Activated naive CD8-positive, alpha-beta T cell treated with anti-CD3 and anti-CD28 coated beads, Interleukin-2, amount 50 U/mL, for 16 hours (primary cell): Measurements from ENCODE around the gene FTSJ1.

Experiments used
- DNase-seq: peaks from one replicate; pipeline ENCODE4 v3.0.0-alpha.2; 2020; ENCODE audit warnings: low read depth, low spot score

Gene FTSJ1

DNA sequence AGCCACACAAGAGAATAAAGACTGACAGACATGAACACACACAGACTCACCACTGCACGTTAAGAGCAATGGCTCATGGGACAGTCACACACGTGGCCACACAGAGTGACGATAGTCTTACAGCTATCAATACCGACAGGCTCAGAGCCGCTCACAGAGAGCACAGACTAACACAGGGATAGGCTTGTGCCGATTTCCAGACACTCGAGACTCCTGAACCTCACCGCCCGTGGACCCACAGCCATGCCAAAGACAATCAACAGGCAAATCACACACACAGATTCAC is 5.2 kb upstream of the FTSJ1 start:
- no peak for DNase-seq

DNA sequence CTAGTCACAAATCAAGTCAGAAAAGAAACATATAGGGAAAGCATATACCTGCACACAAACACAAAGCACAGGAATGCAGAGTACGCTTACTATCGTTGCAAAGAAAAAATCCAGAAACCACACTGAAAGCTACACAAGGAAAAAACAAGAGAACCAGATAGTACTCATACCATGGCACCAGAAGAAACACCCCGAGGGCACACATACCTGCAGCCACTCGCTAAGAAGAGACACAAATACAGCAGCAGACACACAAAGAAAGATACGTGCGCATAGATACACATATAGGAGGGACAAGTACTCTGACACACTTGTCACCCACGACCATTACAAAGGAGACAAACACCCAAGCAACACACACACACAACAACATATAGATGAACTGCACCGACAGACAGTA is 4.5 kb upstream of the FTSJ1 start:
- DNase-seq, result no peak

DNA sequence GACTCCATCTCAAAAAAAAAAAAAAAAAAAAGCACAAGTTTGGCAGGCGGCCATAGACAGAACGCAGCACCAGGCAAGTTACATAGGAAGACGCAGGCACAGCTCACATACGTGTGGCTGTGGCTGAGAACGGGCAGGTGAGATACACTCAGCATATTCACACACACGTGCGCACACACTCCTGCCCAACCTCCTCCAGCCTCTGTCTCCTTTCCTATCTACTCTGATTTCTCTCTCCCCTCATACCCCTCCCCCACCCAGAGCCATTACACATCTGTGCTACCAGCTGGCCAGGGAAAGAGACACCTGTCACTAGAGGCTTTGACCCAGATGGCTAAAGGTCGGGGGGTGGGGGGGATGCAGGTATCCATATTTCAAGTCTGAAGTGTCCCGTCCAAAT is 3.8 kb upstream of the FTSJ1 start:
- DNase-seq, result no peak

DNA sequence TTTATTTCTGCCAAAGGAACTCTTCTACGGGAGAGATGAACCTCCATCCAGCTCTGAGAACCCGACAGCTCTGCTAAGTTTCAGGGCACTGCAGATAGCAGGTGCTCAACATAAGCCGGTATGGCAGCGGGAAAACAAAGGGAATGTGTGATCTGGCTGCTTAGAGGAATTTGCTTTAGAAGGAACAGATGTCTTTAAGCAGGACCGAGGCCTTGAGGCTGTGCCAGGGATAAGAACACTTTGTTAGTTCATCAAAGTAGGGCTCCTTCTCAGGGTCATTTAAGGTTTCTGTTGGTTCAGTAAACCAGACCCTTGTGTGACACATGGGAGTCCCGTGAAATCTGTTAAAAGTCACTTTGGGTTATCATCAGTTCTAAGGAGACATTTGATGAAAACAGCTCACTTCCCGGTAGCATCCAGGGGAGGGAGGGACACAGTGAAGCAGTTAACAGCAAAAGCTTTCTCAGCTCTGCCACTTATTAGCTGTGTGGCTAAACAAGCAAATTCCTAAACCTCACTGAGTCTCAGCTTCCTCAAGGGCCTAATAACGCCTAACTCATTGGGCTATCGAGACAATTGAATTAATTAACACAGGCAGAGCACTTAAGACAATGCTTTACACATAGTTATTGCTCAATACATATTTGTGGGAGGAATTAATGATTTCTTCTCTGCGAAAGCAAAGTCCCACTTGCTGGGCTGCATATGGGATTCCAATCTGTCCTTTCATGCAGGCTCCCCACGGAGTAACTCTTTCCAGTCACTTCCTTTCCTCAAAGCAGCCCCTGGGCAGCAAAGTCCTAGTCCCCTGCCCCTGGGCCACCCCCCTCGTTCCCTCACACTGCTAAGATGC is 2.9 kb upstream of the FTSJ1 start:
- DNase-seq, result no peak

DNA sequence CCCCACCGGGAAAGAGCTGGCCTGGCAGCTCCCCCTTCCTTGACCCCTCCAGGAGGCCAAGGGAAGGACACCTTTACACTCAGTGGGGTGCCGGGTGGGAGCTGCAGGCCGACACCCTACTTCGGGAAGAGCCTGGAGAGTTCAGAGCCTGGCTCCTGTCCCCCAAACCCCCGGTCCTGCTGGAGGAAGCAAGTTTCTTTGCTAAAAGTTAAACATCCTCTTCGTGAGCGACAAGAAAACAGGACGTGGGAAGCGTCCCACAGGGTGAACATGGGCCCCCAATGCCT is 2.4 kb upstream of the FTSJ1 start:
- DNase-seq, result no peak

DNA sequence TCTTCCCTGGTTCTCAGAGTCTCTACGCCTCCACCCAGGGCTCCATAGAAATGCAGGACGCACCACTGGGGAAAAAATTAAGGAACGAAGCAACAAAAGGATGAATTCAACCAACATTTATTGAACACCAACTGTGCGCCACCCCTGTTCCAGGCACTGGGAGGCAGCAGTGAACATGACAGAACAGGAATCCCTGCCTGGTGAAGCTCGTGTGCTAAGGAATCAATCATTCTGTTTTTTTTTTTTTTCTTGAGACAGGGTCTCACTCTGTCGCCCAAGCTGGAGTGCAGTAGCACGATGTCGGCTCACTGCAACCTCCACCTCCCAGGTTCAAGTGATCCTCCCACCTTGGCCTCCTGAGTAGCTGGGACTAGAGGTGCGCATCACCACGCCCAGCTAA is 1.9 kb upstream of the FTSJ1 start:
- no peak for DNase-seq

DNA sequence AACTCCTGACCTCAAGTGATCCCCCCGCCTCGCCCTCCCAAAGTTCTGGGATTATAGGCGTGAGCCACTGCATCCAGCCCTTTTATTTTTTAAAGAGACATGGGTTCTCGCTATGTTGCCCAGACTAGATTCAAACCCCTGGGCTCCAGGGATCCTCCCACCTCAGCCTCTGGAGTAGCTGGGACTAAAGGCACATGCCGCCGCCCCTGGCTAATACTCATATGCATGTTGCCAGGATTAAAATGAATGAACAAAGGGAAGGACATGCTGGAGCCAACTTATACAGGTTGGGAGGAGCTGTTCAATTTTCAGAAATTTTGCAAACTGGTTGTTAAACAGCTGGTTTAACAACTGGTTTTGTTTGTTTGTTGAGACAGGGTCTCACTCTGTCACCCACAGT is 1.4 kb upstream of the FTSJ1 start:
- no peak for DNase-seq

DNA sequence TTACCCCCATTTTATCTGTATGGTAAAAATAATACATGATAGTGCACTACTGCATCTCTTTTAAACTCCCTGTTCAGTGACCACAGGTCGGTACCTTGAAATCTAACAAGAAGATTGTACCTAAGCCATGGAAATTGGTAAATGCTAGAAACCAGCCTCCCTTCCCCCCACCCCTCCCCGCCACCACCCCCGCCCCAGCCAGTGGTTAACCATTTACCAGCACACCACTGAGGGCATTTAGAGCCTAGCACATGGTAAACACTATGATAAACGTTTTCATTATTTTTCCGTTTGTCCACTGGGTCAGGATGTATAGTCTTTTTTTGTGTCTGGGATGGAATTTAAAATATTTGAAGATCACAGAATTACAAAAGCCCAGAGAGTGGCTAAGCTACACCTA is 703 bp upstream of the FTSJ1 start:
- DNase-seq, result no peak

DNA sequence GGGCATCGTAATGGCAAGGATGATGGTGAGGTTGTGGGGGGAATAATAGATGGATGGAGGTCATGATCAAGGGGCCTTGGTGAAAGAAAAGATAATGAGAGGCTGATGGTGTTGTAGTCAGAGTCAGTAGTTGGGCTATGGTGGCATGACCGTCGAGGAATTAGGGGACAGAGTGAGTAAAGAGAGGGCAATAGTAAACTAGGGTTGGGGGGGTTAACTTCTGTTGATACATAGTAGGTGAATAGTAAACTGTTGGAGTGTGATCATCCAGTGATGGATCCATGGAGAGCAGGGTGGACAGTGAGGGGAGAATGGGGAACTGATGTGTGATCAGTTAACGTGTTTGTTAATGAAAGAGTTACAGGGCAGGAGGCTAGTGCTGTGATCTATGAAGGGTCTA is 920 bp downstream of the FTSJ1 start:
- no peak for DNase-seq

DNA sequence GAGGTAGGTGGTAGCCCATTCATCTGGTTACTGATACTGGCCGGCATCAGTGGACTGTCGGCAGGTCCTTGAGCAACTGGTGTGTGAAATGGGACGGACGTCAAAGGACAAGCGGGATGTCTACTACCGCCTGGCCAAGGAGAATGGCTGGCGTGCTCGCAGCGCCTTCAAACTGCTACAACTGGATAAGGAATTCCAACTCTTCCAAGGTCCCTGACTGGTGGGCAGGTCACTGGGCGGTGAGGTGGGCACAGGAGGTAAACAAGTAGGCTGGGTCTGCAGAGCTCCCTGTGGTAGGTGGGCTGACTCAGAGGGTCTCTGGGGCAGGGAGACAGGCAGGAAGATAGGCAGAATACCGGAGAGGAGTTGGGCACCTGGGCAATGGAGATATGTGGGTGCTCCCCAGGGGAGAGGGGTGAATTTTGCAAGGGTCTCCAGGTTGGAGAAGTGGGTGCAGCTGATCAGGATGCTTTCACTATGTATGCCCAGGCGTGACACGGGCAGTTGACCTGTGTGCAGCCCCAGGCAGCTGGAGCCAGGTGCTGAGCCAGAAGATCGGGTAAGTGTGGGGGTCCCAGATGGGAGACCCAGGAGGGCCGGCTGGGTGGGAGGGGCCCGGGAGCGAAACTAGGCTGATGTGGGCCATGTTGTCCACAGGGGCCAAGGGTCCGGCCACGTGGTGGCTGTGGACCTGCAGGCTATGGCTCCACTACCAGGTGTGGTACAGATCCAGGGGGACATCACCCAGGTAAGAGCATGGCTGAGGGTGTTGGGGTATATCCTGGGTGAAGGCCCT is 2.2 kb downstream of the FTSJ1 start:
- DNase-seq, result no peak

DNA sequence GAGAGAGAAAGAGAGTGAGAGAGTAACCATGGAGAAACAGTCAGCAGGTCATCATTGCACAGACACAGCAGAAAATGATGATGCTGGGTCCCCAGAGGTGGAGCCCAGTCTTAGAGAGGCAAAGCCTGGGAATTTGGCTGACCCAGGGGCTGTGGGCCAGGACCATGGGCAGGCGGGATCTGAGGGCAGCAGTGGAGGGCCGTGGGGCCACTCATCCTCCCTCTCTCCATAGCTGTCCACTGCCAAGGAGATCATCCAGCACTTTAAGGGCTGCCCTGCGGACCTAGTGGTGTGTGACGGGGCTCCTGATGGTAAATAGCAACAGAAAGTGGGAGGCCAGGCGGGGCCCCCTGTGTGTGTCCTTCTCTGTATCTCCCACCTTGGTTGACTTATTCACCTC is 2.8 kb downstream of the FTSJ1 start:
- no peak for DNase-seq

DNA sequence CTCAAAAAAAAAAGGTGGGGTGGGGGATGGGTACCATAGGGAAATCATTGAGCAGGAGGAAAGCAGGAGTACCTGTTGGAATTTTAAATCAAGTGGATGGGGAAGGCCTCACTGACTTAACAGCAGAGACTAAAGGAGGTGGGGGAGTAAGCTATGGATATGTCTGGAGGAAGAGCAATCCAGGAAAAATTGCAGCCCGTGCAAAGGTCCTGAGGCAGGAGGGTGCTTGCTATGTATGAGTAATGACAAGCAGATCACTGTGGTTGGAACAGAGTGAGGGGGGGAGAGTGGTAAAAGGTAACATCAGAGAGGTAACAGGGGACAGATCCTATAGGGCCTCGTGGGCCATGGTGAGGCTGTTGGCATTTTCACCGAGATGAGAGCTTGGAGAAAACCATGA is 4.1 kb downstream of the FTSJ1 start:
- no peak for DNase-seq

DNA sequence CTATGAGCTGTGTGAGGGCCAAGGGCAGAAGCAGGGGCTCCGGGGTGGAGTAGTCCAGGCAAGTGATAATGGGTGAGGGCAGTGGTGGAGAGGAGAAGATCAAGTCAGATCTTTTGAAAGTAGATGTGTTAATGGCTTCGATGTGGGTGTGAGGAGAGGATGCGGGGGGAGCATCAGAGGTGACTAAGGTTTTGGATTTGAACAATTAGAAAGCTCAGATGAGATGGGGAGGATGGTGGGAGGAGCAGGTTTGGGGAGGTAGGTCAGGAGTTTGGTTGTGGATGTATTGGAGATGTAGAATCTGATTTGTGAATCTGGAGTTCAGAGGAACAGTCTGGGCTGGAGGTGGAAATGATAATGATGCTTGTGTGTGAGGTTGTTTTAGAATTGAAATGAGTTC is 4.6 kb downstream of the FTSJ1 start:
- DNase-seq, result no peak

DNA sequence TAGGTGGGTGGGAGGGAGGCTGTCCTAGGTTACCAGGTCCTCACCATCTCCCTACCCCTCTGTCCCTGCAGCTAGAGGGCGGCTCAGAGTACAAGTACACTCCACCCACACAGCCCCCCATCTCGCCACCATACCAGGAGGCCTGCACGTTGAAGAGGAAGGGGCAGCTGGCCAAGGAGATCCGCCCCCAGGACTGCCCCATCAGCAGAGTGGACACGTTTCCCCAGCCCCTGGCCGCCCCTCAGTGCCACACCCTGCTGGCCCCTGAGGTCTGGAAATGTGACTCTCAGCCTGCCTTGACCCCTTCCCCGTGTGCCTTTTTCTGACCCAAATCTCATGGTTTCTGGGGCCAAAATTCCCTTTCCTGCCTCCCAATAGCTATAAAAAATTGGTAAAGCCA is 6.5 kb downstream of the FTSJ1 start:
- no peak for DNase-seq

DNA sequence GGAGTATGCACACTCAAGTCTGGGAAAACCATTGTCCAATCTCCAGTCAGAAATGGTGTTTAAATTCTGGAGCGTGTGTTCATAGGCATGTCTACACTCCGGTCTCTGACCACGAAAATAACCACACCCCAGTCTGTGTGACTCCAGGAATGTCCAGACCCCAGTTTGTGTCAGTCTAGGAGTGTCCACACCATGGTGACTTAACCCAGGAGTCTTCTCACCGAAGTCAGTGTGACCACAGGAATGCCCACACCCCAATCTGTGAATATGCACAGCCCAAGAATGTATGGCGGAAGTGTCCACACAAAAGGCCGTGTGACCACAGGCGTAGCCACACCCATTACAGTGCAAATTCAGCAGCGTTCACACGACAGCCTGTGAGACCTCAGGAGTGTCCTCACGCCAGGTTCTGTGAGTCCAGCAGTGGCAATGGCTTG is 11.4 kb downstream of the FTSJ1 start:
- no peak for DNase-seq

DNA sequence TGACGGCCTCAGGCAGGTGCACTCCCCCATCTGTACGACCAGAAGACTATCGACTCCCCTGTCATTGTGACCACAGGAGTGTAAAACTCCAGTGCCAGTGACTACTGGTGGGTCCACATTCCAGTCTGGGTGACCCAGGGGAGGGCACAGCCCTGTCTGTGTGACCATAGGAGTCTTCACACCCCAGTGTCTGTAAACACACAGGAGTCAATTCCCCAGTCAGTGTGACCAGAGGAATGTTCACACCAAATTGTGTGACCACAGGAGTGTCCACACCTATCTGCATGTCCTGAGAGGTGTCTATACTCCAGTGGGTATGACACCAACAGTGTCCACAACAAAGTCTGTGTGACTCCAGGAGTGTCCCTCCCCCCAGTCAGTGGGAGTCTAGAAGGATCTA is 12.0 kb downstream of the FTSJ1 start:
- no peak for DNase-seq

DNA sequence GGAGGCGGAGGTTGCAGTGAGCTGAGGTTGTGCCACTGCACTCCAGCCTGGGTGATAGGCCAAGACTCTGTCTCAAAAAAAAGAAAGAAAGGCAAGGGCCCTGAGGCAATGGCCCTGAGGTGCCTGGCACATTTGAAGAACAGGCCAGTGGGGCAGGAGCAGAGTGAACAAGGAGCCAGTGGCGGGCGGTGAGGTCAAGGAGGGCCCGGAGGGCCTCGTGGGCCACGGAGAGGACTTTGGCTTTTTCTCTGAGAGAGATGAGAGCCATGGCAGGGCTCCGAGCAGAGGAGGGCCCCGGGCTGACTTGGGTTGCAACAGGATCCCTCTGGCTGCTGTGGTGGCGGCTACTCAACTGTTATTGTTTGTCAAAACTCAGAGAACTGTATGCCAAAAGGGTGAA is 13.3 kb downstream of the FTSJ1 start:
- DNase-seq, result no peak

DNA sequence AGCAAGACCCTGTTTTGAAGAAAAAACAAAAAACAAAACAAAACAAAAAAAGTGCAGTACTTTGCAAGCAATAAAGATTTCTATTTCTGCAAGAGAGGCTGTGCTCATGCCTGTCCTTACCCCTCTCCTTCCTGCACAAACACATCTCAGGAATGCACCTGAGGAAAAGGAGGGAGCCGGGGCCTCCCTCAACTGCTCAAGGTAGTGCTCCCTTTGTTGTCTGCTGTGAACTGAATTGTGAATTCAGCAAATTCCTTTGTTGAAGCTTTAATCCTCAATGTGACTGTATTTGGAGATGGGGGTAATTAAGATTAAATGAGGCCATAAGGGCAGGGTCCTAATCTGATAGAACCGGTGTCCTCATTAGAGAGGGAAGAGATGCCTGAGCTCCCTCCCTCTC is 13.9 kb downstream of the FTSJ1 start:
- DNase-seq, result no peak

DNA sequence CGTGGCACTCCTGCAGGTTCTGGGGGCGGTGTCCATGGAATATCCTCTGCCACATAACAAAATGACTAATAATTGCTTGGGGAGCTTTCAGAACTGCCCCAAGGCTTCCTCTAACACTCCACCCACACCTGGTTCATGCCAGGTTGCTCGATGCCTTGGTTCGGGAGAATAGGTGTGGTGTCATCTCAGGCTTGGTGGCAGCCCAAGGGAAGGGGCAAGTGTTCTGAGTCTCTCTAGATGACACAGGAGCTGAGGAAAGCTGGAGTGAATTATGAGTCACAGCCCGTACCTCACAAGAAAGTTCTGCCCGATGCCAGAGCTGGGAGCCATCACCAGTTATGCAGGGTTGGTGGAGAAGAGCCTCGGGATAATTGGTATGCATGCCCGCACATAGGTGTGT is 14.7 kb downstream of the FTSJ1 start:
- DNase-seq, result no peak

DNA sequence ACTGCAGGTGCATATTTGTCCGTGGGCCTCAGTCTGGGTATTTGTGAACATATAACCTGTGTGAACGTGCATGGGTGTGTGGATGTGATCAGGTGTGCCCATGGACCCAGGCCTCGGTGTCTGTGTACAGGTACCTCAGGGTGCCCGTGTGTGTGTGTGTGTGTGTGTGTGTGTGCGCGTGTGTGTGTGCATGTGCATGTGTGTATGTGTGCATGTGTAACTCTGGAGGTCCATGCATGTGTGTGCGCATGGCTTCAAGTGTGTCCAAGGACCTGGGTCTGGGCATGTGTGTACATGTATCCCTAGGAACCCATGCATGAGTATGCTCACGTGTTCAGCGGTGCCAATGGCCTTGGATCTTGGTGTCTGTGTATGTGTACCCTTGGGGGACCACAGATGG is 15.8 kb downstream of the FTSJ1 start:
- DNase-seq, result no peak

DNA sequence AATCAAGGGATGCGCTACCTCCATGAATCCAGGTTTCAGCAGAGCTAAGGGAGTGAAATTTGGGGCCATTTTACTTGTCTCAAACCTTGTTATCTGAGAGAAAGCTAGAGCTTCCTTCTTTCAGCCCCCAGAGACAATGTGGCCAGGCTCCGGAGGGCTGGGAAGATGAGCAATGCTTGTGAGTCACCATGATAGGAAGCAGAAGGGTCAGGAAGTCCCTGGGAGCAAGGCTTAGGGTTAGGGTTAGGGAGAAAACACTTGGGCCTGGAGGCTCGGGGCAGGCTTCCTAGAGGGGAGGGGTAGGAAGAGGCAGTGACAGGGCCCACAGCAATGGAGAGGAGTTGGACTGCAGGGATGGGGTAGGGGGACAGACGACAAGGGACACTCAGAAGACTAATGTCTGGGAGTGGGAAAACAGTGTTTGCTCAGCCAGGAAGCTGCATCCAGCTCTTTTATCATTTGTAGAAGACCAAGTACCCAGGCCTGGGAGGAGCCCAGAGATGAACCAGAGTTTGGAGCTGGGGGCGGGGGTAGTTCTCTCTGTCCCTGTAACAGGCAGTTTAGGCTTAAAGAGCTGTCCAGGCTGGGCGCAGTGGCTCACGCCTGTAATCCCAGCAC is 16.4 kb downstream of the FTSJ1 start:
- DNase-seq, result no peak

DNA sequence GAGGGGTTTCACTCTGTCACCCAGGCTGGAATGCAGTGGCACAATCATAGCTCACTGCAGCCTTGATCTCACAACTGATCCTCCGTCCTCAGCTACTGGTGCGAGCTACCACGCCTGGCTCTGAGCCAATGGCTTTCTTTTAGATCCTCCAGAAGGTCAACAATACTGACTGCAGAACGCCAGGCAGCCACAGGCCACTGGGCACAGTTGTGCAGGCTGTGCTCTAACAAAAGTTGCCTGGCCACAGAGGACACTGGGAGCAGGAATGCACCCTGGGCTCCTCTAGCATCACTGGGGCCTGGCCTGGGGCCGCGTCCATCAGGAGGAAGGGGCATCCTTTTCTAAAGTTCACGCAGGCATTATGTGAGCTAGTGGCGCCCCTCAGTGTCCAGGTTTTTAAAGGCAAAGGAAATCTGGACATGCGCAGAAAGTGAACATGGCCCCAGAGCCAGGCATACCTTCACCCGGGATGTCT is 17.9 kb downstream of the FTSJ1 start:
- DNase-seq, result no peak

DNA sequence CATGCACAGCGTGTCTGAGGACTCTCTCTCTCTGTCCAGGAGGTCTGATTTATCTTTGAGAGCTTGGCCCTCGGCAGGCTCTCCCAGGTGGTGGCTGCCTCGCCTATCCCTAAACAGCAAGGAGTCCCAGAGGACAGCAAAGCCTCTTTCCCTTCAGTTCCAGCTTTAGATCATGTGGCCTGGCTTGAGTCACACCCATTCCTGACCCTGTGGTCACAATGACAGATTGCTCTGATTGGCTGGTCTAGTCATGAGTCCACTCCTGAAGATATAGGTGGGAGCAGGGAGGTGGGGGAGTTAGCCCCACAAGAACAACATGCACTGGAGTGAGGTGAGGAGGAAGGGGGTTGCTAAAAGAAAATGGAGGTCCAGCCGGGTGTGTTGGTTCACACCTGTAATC is 20.7 kb downstream of the FTSJ1 start:
- no peak for DNase-seq
